ENCODE data around the gene FGF14. TPM values are rescaled to one million over a fixed set of nuclear protein-coding genes. Genes with fewer than 3 reads are reported as not detected.

FGF14 gene
- total RNA-seq, 3 donors from 2014 or later (not counting 1 experiment from before 2014, with no cell fraction given): not detected

DNA sequence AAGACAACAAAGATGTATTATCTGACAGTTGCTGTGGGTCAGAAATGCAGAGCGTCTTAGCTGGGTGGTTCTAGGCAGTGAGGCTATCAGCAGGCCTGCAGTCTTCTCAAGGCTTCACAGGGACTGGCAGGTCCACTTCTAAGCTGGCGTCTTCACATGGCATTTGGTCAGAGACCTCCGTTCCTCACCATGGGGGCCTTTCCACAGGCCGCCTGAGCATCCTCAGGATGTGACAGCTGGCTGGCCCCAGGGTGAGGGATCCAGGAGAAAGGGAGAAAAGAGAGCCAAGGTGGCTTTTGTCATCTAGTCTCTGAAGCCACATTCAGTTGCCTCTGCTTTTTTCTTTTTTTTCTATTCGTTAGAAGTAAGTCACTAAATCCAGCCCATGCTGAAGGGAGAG, 50.3 kb downstream of the FGF14 start:
- intact Hi-C loops (cut with micrococcal nuclease): no loop called here
- Mint-ChIP-seq H3K9me3 (peaks cover 0 to 2% of the 10 kb centered on the region in 2 donors), H3K4me1 (no peaks in the 10 kb centered on the region)

DNA sequence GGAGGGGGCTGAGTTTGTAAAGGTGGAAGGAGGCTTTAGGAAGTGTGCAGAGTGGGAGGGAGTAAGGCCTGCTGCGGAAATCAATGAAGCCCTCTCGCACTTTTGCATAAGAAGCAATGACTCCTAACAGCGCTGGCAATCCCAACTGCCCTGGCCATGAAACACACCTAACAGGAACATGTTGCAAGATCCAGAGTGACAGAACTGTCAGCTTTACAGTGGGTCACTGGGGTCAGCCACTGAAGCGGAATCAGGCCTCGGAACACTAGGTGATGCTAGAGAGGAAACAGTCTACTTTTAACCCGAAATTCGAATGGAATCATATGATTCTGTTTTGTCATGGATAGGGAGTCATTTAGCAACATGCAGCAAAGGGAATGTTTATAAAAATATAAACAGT, 54.4 kb downstream of the FGF14 start:
- Histone ChIP-seq H3K36me3 (ENCODE audit: control insufficient read depth, insufficient read depth, low read length) (no peaks in the 10 kb centered on the region), H3K27ac (ENCODE audit: low read length) (no peak overlapping the region), H3K4me1 (ENCODE audit: control insufficient read depth, insufficient read depth, low read length) (no peaks in the 10 kb centered on the region), H3K27me3 (ENCODE audit: control insufficient read depth, insufficient read depth, low read length) (no peaks in the 10 kb centered on the region), H3K9me3 (ENCODE audit: control insufficient read depth, insufficient read depth, low read length) (no peaks in the 10 kb centered on the region), H3K4me3 (ENCODE audit: low read length) (no peak overlapping the region)
- ATAC-seq (no peak), DNase-seq (no peak)
- Mint-ChIP-seq H3K36me3 (no peaks in the 10 kb centered on the region), H3K27me3 (ENCODE audit: low read depth in 2 of 2) (peaks cover 0 to 7% of the 10 kb centered on the region in 2 donors), H3K27ac (no peak overlapping the region), H3K4me1 (no peaks in the 10 kb centered on the region), H3K4me3 (no peak overlapping the region), H3K9me3 (peaks cover 0 to 2% of the 10 kb centered on the region in 2 donors)
- WGBS (ENCODE audit: insufficient coverage): 81% methylated on average over 7 of the region's 7 CpGs
- TF ChIP-seq CTCF (IDR thresholded peaks at IDR 0.05): no peak
- intact Hi-C loops (cut with micrococcal nuclease): no loop called here

More for the DNA sequence above, 50.3 kb downstream of the FGF14 start:
- H3K27me3 Mint-ChIP-seq (ENCODE audit: low read depth in 2 of 2): peaks cover 0 to 7% of the 10 kb centered on the region in 2 donors
- no peak for TF ChIP-seq CTCF (IDR thresholded peaks at IDR 0.05)
- H3K4me3 Mint-ChIP-seq: no peak overlapping the region
- no peaks in the 10 kb centered on the region for H3K9me3 ChIP-seq (ENCODE audit: control insufficient read depth, insufficient read depth, low read length)
- H3K36me3 Mint-ChIP-seq: no peaks in the 10 kb centered on the region
- no peaks in the 10 kb centered on the region for H3K27me3 ChIP-seq (ENCODE audit: control insufficient read depth, insufficient read depth, low read length)
- no peak overlapping the region for H3K27ac ChIP-seq (ENCODE audit: low read length)
- no peaks in the 10 kb centered on the region for H3K4me1 ChIP-seq (ENCODE audit: control insufficient read depth, insufficient read depth, low read length)
- H3K4me3 ChIP-seq (ENCODE audit: low read length): no peak overlapping the region
- no peak overlapping the region for H3K27ac Mint-ChIP-seq
- 85% methylated on average over 5 of the region's 5 CpGs for WGBS (ENCODE audit: insufficient coverage)
- no peak for DNase-seq
- ATAC-seq: no peak
- no peaks in the 10 kb centered on the region for H3K36me3 ChIP-seq (ENCODE audit: control insufficient read depth, insufficient read depth, low read length)

GRCh38 chr13:102346769-102347168, 55.1 kb downstream of the FGF14 start:
- intact Hi-C loops (cut with micrococcal nuclease): no loop called here
- H3K4me3 Mint-ChIP-seq: no peak overlapping the region

More at GRCh38 chr13:102346769-102347168, 55.1 kb downstream of the FGF14 start:
- Histone ChIP-seq H3K36me3 (ENCODE audit: control insufficient read depth, insufficient read depth, low read length) (no peaks in the 10 kb centered on the region), H3K9me3 (ENCODE audit: control insufficient read depth, insufficient read depth, low read length) (no peaks in the 10 kb centered on the region), H3K4me3 (ENCODE audit: low read length) (no peak overlapping the region), H3K27me3 (ENCODE audit: control insufficient read depth, insufficient read depth, low read length) (no peaks in the 10 kb centered on the region), H3K27ac (ENCODE audit: low read length) (no peak overlapping the region), H3K4me1 (ENCODE audit: control insufficient read depth, insufficient read depth, low read length) (no peaks in the 10 kb centered on the region)
- peaks cover 0 to 7% of the 10 kb centered on the region in 2 donors for H3K27me3 Mint-ChIP-seq (ENCODE audit: low read depth in 2 of 2)
- no peak overlapping the region for H3K27ac Mint-ChIP-seq
- no peak for TF ChIP-seq CTCF (IDR thresholded peaks at IDR 0.05)
- H3K4me1 Mint-ChIP-seq: no peaks in the 10 kb centered on the region
- no peaks in the 10 kb centered on the region for H3K9me3 Mint-ChIP-seq
- no peaks in the 10 kb centered on the region for H3K36me3 Mint-ChIP-seq
- 83% methylated on average over 5 of the region's 5 CpGs for WGBS (ENCODE audit: insufficient coverage)
- DNase-seq (no peak), ATAC-seq (no peak)

Data from natural killer cell (primary cell).